GM08714 (cell line): ENCODE results near the gene PTPN11.

ENCODE experiments used
- H3K4me3 ChIP-seq: fragments of 200-500 bp; sonication (Bioruptor generic); 2 replicates; pipeline ENCODE4 v1.5.1; 2014; ENCODE audit warnings: mild to moderate bottlenecking, low read length, inconsistent platforms
- ZNF274 ChIP-seq: IDR thresholded peaks from 2 replicates; pipeline ENCODE4 v1.6.1; 2012; ENCODE audit warnings: mild to moderate bottlenecking, low read depth, low read length

The PTPN11 gene

DNA sequence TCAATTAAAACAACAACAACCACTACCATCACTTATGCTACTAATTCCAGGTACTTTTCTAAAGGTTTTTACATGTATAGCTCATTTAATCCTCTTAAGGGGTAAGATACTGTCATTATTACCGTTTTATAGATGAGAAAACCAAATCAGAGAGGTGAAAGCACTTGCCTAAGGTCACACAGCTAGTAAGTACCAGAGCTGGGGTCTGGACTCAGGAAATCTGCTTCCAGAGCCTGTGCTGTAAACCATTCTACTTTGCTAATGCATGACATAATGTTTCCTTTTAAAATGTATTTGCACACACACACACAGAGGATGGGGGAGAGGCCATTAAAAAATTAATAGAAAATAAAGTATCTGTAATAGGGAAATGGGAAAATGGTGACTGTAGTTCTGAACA lies 113.4 kb downstream of the PTPN11 start:
- TF ChIP-seq ZNF274 = no peak
- no peak overlapping the region for H3K4me3 ChIP-seq

DNA sequence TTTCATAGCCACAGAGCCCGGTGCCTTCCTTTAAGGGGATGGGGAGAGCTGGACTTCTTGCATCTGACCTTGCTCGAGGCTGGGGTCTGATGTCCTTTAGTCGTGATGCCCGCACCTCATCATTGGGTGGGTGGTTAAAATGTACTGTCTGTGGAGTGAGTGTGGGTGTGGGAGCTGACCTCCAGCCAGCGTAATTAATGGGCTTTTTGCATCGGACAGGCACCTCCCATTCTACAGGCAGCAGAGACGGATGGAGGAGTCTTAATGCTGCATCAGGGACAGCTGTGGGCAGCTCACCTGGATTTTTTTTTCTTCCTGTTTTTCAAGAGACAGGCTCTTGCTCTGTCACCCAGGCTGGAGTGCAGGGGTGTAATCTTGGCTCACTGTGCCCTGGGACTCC lies 114.8 kb downstream of the PTPN11 start:
- no peak overlapping the region for H3K4me3 ChIP-seq
- TF ChIP-seq ZNF274 = no peak

DNA sequence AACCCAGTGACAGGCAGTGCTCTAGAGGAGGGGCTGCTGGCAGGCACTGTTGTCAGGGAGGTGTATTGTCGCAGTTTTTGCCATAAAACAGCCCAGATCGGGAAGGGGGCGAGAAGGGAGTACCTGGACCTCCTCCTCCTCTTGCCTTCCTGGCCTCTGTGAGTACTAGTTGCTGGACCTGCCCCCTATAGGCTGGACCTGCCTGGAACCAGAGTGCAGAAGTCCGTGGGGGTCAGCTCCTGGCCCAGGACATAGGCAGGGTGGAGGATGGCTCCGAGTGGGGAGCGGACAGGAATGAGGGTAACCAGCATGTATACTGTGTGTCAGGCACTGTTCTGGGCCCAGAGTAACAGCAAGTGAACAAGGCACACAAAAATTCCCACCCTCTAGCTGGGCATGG lies 116.3 kb downstream of the PTPN11 start:
- no peak overlapping the region for H3K4me3 ChIP-seq
- TF ChIP-seq ZNF274 = no peak

DNA sequence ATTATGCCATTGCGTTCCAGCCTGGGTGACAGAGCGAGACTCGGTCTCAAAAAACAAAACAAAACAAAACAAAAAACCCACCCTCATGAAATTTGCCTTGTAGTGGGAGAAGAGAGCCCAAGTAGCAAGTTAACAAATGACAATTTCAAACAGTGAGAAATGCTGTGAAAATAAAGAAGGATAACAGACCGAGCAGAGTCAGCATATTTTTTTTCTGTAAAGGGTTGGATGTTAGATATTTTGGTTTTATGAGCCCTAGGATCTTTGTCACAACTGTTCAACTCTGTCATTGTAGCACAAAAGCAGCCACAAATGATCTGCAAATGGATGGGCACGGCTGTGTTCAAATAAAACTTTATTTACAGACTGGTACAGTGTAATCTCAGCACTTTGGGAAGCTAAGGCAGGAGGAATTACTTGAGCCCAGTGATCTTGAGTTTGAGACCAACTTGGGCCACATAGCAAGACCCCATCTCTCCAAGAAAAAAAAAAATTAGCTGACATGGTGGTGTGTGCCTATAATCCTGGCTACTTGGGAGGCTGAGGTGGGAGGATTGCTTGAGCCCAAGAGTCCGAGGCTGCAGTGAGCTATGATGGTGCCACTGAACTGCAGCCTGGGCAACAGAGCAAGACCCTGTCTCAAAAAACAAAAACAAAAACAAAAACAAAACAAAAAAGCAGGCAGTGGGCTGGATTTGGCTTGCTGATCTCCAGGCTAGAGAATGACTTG lies 117.1 kb downstream of the PTPN11 start:
- no peak for TF ChIP-seq ZNF274
- no peak overlapping the region for H3K4me3 ChIP-seq

DNA sequence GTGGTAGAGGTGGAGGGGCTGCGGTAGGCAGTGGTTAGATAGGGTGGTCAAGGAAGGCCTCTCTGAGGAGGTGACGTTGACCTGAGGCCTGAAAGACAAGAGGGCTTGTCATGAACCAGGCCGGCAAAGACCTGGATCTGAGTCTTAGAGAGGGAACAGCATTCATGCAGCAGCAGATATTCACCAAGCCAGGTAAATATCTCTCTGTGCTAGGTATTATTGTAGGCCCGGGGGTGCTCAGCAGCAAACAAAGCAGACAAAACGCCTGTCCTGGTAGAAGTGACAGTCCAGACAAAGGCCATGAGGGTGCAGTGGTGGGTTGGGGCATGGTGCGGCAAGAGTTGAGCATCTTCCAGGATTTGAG lies 117.6 kb downstream of the PTPN11 start:
- H3K4me3 ChIP-seq = no peak overlapping the region
- no peak for TF ChIP-seq ZNF274

DNA sequence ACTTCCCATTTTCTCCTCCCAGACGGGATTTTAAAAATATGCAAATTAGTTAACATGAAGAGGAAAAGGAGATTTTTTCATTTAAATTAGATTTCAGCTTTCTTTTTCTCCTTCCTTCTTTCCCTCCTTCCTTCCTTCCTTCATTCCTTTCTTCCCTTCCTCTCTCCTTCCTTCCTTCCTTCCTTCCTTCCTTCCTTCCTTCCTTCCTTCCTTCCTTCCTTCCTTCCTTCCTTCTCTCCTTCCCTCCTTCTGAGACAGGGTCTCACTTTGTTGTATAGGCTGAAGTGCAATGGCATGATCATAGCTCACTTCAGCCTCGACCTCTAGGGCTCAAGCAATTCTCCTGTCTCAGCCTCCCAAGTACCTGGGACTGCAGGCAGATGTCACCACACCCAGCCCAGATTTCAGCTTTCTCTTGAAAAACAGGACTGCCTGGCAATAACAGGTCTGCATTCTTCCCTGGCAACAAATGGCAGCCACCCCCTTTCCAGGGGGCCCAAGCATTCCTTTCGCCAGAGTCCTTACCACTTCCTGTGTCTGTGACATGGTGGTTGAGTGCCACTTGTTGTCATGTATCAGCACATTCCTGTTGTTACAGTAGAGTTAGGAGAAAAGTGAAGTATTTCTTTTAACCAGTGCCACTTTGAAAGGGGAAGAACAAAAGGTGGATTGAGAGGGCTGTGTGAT lies 119.1 kb downstream of the PTPN11 start:
- H3K4me3 ChIP-seq = no peak overlapping the region
- no peak for TF ChIP-seq ZNF274

DNA sequence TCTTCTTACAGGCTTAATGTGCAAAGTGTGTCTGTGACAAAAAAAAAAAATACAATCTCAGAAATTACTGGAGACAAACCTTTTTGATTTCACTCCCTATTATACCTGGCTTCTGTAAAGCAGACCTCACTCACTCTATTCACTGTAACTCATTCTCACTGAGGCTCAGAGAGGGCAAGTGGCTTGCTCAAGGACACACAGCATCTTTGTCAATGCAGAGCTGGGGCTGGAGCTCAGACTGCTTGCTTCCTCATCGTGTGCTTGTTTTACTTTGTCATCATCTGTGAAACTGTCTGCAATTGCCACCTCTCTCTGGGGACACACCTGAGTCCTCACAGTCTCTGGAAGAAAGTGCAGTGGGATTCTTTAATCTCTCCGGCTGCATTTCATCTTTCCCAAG lies 120.0 kb downstream of the PTPN11 start:
- H3K4me3 ChIP-seq = no peak overlapping the region
- TF ChIP-seq ZNF274 = no peak

DNA sequence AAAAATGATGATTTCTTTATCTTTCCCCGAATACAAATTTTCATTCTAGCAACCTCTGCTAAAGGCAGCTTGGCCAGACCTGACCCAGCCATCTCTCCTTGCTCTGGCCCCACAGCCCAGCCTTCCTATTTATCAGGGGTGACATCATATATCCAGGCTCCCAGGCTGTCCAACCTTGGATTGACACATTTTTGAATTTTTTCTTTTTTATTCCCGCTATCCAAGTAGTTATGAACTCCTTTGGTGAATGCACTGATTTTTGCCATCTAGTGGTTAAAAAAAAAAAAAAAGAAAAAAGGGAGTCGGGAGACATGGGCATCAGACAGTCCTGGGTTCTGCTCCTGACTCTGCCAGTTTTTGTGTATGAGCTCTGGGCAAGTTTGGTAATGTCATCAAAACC lies 120.5 kb downstream of the PTPN11 start:
- TF ChIP-seq ZNF274 = no peak

DNA sequence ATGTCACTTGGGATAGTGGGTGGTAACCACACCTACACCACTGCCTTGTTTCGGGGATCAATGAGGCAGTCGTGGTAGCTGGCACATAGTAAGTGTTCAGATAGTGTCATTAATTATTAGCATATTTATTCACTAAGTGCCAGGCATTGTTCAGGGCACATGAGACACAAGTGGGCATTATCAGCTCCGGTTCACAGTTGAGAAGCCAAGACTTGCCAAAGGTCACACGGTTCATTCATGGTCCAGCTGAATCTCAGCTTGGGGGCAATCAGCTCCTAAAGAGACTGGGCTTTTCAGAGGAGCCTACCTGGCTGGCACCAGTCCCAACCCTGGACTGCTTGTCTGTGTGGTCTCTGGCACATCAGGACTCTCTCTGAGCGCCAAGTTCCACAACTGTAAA lies 121.3 kb downstream of the PTPN11 start:
- H3K4me3 ChIP-seq = no peak overlapping the region
- TF ChIP-seq ZNF274 = no peak

More for the DNA sequence above, 120.5 kb downstream of the PTPN11 start:
- no peak overlapping the region for H3K4me3 ChIP-seq

DNA sequence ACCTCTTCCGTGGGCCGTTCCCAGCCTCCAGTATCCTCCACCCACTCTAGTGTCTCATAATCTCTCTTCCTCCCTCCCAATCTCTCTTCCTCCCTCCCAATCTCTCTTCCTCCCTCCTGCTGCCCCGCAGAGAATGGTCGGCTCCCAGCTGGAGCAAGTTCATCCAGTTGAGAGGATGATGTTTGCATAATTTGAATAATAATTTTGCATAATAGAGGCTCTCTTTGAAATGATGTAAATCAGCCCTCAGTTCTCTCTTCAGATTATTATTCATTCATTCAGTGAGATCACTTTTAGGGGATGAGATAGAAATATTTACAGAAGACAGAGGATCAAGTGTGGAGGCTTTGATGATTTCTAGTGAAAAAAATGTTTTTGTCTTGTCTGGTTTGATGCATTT lies 125.0 kb downstream of the PTPN11 start:
- TF ChIP-seq ZNF274 = no peak
- no peak overlapping the region for H3K4me3 ChIP-seq

DNA sequence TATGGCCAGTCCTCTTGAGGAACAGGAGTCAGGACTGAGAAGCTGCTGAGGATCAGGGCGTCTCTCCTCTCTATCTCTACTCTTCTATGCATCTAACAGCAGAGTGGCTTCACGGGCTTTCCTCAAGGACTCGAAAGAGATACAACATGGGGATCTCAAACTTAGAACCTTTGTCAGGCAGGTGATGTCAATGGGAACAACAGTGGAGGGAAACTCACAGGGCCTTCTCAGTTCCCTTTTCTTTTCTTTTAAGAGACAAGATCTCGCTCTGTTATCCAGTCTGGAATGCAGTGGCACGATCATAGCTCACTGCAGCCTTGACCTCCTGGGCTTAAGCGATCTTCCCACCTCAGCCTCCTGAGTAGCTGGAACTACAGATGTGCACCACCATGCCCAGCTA lies 127.6 kb downstream of the PTPN11 start:
- TF ChIP-seq ZNF274 = no peak
- H3K4me3 ChIP-seq = no peak overlapping the region

DNA sequence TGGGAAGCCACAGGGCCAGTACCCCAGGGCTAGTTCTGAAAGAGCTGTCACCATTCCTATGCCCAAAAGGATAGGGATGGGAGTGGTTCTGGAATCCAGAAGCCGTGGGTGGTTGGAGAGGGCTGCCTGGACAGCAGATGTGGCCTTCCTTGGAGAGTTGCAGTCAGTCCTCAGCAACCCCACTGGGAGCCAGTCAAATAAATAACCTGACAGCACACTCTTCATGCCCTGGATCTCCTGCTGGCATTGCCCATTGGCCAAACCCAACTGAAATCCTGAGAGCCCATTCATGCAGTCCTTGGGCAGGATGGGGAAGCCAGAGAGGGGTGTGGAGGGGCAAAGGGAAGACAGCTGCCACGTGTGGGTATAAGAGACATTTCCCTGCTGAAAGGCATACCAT lies 128.2 kb downstream of the PTPN11 start:
- no peak overlapping the region for H3K4me3 ChIP-seq
- TF ChIP-seq ZNF274 = no peak

DNA sequence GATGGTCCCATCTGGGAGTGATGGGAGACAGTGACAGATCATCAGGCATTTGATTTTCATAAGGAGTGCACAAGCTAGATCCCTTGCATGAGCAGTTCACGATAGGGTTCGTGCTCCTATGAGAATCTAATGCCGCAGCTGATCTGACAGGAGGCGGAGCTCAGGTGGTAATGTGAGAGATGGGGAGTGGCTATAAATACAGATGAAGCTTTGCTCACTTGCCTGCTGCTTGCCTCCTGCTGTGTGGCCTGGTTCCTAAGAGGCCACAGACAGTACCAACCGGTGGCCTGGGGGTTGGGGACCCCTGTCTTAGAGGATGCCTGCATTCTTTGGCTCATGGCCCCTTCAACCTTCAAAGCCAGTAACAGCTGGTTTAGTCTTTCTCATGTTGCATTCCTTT lies 130.3 kb downstream of the PTPN11 start:
- H3K4me3 ChIP-seq = no peak overlapping the region
- TF ChIP-seq ZNF274 = no peak

DNA sequence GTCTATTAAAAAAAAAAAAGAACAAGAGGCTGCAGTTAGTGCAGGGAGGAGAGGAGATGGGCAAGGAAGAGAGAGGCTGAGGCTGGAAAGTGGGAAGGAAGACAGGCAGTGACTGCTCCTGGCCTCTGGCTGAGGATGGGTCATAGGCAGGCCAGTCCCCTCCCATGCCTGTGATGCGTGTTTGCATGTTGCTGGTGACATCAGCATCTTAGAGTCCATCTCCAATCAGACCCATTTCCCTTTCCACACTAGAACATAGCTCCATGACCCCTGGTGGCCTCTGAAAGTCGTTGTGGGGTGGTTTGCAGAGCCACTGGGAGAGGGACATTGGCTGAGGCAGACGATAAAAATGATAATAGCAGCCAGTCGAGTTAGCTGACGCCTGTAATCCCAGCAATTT lies 132.9 kb downstream of the PTPN11 start:
- no peak overlapping the region for H3K4me3 ChIP-seq
- no peak for TF ChIP-seq ZNF274

DNA sequence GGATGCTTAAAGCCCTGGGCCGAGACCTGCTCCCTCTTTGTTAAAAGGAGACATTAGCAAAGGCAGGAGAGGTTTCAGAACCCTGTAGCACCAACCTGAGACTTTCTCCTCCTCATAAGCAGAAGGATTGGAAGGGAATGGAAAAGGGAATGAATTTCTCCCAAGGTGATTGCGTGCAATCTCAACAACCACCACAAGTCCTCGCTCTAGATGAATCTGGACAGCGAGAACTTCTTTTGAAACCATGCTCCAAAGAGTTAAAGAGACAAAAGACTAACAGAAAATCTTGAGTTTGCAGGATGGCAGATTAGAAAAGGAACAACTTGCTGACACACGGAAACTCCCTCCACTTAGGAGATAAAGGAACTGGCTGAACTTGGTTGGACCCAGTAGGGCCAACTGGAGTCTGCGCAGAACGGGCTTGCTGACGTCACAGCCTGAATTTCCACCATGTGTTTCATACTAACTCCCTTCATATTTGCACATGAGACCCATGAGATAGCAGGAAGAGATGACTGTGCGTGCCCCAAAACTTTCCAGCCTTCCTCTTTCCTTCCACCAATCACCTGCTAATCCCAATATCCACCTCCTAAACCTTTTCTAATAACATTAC lies 137.0 kb downstream of the PTPN11 start:
- H3K4me3 ChIP-seq = no peak overlapping the region
- no peak for TF ChIP-seq ZNF274
